ENCODE results near the gene DLL4.
A peak's percentile ranks its signal among the peaks of the same experiment; 100 is the strongest.
"Not testable (repeated sequence)": the region's sequence is repeated elsewhere in the genome, so short reads cannot be mapped to it uniquely, and the experiment has no call there.

The DLL4 gene

GRCh38 chr15:40943764-40944365 lies 14.7 kb downstream of the DLL4 start:
- no peak for DNase-seq

DNA sequence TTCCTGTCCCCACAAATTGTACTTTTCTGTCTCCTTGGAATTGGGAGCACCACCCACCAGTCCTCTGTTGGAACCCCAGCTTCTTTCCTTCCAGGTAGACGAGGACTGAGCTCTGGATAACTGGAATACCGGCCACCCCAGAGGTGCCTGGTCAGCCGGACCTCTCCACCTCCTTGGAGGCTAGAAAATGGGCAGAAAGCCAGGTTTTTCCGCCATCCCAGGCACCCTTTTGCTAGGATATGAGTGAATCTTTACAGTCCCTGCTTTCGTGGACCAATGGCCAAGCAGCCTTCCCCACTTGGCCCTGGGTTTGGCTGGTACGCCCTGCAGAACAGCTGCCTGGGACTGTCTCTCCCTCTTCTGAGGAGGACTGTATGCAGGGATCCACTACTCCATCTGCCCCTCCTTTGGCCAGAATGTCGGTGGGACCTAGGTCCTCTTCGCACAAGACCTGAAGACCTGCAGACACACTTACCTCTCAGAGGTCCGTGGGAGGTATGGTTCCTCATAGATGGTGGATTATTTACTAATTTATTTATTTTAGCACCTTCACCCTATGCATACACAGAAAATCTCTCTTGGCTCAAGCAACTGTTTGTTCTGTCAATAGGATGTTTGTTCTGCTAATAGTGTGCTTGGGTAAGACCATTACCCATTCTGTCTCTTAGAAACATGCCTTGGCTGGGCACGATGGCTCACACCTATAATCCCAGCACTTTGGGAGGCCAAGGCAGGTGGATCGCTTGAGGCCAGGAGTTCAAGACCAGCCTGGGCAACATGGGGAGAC lies 15.6 kb downstream of the DLL4 start:
- DNase-seq: no peak

- DNase-seq: no peak
Measured at GRCh38 chr15:40948706-40949473, 19.8 kb downstream of the DLL4 start.

DNA sequence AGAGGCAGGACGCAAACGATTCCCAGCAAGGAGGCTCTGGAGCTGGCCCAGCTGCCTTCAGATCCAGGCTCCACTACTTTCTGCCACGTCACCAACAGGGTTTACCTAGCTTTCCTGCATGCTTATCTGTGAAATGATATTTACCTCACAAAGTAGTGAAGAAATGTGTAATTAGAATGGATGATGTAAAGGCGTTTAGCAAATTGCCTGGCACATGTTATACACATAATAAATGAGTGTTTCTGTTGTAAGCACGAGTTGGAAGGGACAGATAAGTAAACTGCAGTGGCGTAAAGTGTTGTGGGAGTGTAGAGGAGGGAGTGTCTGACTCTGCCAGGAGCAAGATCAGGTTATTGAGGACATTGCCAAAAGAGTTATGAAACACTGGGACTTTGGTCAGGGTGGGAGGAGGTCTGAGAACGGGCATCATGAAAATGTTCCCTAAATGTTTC lies 20.6 kb downstream of the DLL4 start:
- DNase-seq: no peak

DNA sequence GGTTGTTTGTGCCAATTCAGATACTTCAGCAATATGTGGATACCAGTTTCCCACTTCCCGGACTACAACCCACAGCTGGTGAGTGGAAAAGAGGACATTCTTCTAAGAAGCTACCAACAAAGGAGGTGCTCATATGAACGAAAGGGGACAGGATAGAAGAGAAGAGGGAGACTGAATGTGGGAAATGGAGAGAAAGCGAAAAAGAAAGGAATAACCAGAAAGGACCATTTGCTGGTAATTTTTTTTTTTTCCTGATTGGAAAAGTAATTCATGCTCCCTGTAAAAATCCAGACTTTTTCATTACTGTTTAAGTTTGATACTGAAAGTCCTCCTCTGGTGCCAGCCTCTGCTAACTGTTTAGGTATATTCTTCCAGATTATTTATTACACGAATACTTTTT lies 22.6 kb downstream of the DLL4 start:
- DNase-seq: no peak

DNA sequence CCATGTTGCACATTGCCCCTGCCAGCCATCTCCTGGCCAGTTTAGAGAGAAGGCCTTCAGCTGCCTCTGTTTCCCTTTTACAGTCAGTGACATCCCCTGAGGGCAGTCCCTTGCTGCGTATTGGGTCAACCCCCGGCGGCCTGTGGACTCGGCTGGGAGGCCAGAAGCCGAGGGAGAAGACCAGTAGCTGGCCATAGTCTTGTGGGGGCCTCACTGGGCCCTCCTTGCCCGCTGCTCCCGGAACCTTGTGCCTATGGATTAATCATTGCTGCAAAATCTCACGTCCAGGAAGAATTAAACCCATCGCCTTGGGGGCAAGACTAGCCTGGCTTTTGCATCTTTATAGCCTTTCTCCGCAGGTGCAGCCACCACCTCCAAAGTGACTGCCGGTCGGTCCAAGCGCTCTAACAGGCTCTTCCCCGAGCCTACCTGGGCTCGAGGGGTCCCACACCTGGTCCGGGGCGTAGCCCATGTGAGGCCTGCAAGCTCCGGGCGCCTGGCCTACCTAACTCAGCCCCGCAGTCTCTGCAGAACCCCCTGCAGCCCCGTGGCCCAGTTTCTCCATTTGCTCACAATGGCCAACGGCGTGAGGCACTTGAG lies 23.3 kb downstream of the DLL4 start:
- DNase-seq: no peak

- peak; percentile 96 to 97 for DNase-seq
Measured at GRCh38 chr15:40952901-40953712, 24.0 kb downstream of the DLL4 start, which contains the start of gene CHAC1. Gene CHAC1, plus strand, starts transcription at chr15:40953471. Its CDS starts 113 bp downstream, at chr15:40953584.

- no peak for DNase-seq
Measured at GRCh38 chr15:40953713-40954074, 24.6 kb downstream of the DLL4 start.

- not testable (repeated sequence) for DNase-seq
Measured at GRCh38 chr15:40954158-40954848, 25.2 kb downstream of the DLL4 start.

GRCh38 chr15:40955141-40955903 lies 26.2 kb downstream of the DLL4 start:
- DNase-seq: no peak

- DNase-seq: no peak
Measured at GRCh38 chr15:40955930-40956540, 26.9 kb downstream of the DLL4 start.

GRCh38 chr15:40956541-40956982 lies 27.4 kb downstream of the DLL4 start:
- no peak for DNase-seq

GRCh38 chr15:40957041-40957555 lies 28.0 kb downstream of the DLL4 start:
- no peak for DNase-seq

GRCh38 chr15:40957581-40958051 lies 28.5 kb downstream of the DLL4 start:
- DNase-seq: no peak

- no peak for DNase-seq
Measured at GRCh38 chr15:40958146-40958545, 29.0 kb downstream of the DLL4 start.

DNA sequence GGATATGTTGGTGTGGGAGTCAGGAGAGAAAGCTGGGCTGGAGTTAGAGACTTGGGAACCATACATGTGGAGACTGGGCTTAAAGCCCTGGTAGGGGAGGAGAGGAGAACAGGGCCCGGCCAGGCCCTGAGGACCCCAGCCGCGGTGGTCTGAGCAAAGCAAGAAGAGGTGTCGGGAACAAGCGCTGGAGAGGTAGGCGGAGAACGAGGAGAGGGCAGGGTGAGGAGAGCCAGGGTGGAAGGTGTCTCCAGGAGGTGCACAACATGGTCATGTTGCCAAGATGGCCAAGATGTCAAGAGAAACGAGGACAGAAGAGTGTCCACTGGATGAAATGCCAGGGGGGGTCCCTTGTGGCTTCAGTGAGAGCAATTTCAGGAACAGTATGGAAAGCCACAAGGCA lies 29.6 kb downstream of the DLL4 start:
- DNase-seq: no peak

DNA sequence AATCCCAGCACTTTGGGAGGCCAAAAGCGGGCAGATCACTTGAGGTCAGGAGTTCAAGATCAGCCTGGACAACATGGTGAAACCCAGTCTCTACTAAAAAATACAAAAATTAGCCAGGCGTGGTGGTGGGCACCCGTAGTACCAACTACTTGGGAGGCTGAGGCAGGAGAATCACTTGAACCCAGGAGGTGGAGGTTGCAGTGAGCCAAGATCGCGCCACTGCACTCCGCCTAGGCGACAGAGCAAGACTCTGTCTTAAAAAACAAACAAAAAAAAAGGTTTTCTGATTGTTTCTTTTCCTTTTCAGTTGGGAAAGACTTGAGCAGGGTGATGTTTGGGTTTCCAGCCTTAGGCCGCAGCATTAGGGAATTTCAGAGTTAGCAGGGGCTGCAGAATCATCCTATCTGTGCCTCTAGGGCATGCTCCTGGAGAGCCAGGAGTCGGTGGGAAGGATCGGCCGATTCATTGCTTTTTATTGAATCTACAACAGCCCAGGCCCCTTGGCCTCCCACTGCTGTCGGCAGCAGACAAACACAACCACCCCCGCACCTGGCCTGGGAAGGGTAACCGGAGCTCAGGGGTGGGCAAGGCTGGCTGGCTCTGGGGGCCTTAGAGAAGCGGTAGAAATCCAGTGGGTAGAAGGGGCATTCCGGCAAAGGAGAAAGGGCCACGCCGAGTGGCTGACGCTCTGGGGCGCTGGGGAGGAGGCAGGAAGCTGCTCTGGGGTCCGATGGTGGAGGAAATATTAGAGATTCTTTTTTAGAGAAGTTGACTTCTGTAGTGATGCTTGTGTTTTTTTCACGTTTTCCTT lies 30.4 kb downstream of the DLL4 start:
- no peak for DNase-seq

GRCh38 chr15:40960151-40960885 lies 31.2 kb downstream of the DLL4 start:
- DNase-seq: no peak

Measured in CD4-positive, alpha-beta T cell treated with Interleukin-1 beta for 1 hour (primary cell).